HepG2 (cell line): Measurements from ENCODE around the gene MFSD11. TPM values are rescaled to one million over a fixed set of nuclear protein-coding genes. Genes with fewer than 3 reads are reported as not detected.

Source experiments
- ATAC-seq: fragments of 200-7000 bp; cut with Tn5 transposase; 3 replicates; pipeline ENCODE4 v1.9.1; 2020; ENCODE audit warnings: mild to moderate bottlenecking, moderate library complexity
- BruUV-seq: library from RNA; stranded (reverse); fragments of 400-500 nt; replicated peaks from 2 replicates; lab custom pipeline; 2021; lab: Mats Ljungman, UMichigan
- CTCF ChIA-PET: fragments of 300-600 bp; formaldehyde crosslinking; extraction: SDS; loops from one replicate; lab custom pipeline; 2021; ENCODE audit warnings: low total read pairs, inconsistent platforms, low intra/inter-chr PET ratio; lab: Yijun Ruan, JAX
- POLR2A ChIA-PET: fragments of 350-600 bp; sonication (Branson Sonifier 250); formaldehyde crosslinking; loops from one replicate; lab custom pipeline; 2020; ENCODE audit warnings: antibody characterized with exemption, inconsistent platforms; lab: Yijun Ruan, JAX
- DNase-seq: peaks from one replicate; pipeline ENCODE4 v3.0.0-alpha.2; 2015; ENCODE audit warnings: low spot score
- FAIRE-seq: peaks from 3 replicates; lab custom pipeline; 2011; peaks lifted over from hg19 to GRCh38; lab: Jason Lieb, UNC
- H2AFZ ChIP-seq: one replicate; pipeline ENCODE4 v1.6.1; 2011; ENCODE audit warnings: low read length, inconsistent platforms
- H3K27ac ChIP-seq: fragments of 300-600 bp; 3 replicates; pipeline ENCODE4 v1.8.0; 2011; ENCODE audit warnings: mixed run types, mild to moderate bottlenecking, mixed read lengths, low read length, inconsistent platforms; ENCODE audit not compliant: insufficient read depth; ENCODE audit errors: extremely low read length
- H3K27me3 ChIP-seq, 2 experiments: fragments of 200-600 bp in 1 of 2; 2 replicates in 1 of 2; 3 replicates in 1 of 2; pipeline versions ENCODE4 v1.6.0 to v1.8.0; 2011; ENCODE audit warnings: low read length in 2 of 2, mild to moderate bottlenecking in 2 of 2, moderate library complexity in 2 of 2, inconsistent platforms in 1 of 2; ENCODE audit not compliant: insufficient read depth in 2 of 2, control insufficient read depth in 1 of 2
- H3K36me3 ChIP-seq, 2 experiments: fragments of 200-600 bp in 1 of 2; replicated peaks in 1 of 2; 2 replicates in 1 of 2; 3 replicates in 1 of 2; pipeline versions ENCODE4 v1.5.1 to v1.8.0; 2011; ENCODE audit warnings: low read length in 2 of 2, inconsistent platforms in 1 of 2; ENCODE audit not compliant: insufficient read depth in 2 of 2, control insufficient read depth in 1 of 2
- H3K4me1 ChIP-seq: 2 replicates; pipeline ENCODE4 v1.5.1; 2012; ENCODE audit warnings: low read length, inconsistent platforms; ENCODE audit not compliant: insufficient read depth
- H3K4me2 ChIP-seq: 2 replicates; pipeline ENCODE4 v1.6.0; 2011; ENCODE audit warnings: low read depth, low read length, inconsistent platforms
- H3K4me3 ChIP-seq, 3 experiments: fragments of 200-600 bp in 1 of 3; sonication (generic), shearing (Covaris generic) in 1 of 3; replicated peaks in 1 of 3; 2 replicates each; pipeline ENCODE4 v1.5.1; 2011 to 2016; ENCODE audit warnings: low read length in 3 of 3, inconsistent platforms in 2 of 3, low read depth in 2 of 3, mild to moderate bottlenecking in 2 of 3, control low read depth in 1 of 3, mixed read lengths in 1 of 3; ENCODE audit not compliant: insufficient read depth in 1 of 3
- H3K79me2 ChIP-seq: one replicate; pipeline ENCODE4 v1.6.1; 2011; ENCODE audit warnings: low read length, inconsistent platforms; ENCODE audit not compliant: insufficient read depth
- H3K9ac ChIP-seq: 2 replicates; pipeline ENCODE4 v1.6.0; 2011; ENCODE audit warnings: mild to moderate bottlenecking, low read depth, low read length, inconsistent platforms; ENCODE audit not compliant: insufficient read depth
- H3K9me3 ChIP-seq: 2 replicates; pipeline ENCODE4 v1.5.1; 2012; ENCODE audit warnings: mild to moderate bottlenecking, low read length
- H4K20me1 ChIP-seq: 2 replicates; pipeline ENCODE4 v1.6.0; 2011; ENCODE audit warnings: inconsistent platforms, mild to moderate bottlenecking, low read length, moderate library complexity; ENCODE audit not compliant: insufficient read depth
- ATRX ChIP-seq: sonication (generic); formaldehyde crosslinking; IDR thresholded peaks from 2 replicates; pipeline ENCODE4 v1.4.0; 2020; ENCODE audit warnings: missing genetic modification reagents, borderline replicate concordance
- MAFK ChIP-seq, 2 experiments: IDR thresholded peaks in 1 of 2; conservative IDR thresholded peaks in 1 of 2; 2 replicates each; pipeline ENCODE4 v1.6.1; 2011; ENCODE audit warnings: improper control_type of control experiment in 2 of 2, low read length in 2 of 2
- SP2 ChIP-seq: sonication (generic); formaldehyde crosslinking; IDR thresholded peaks from 2 replicates; pipeline ENCODE4 v1.5.1; 2020; ENCODE audit warnings: mild to moderate bottlenecking, missing genetic modification reagents
- ZNF576 ChIP-seq: sonication (generic); formaldehyde crosslinking; IDR thresholded peaks from 2 replicates; pipeline ENCODE4 v1.4.0; 2020; ENCODE audit warnings: mild to moderate bottlenecking, missing genetic modification reagents
- ZNF687 ChIP-seq: sonication (generic); formaldehyde crosslinking; IDR thresholded peaks from 2 replicates; pipeline ENCODE4 v1.5.1; 2020; ENCODE audit warnings: mild to moderate bottlenecking, missing genetic modification reagents, moderate library complexity
- WGBS: methylation state at CpG from one replicate; pipeline ENCODE4 v1.1.6; 2017; ENCODE audit warnings: low lambda C conversion rate; 5-methylcytosine and 5-hydroxymethylcytosine counted together
- in situ Hi-C: cut with HindIII; loops from 2 replicates; pipeline ENCODE4 v1.10.0; 2017; ENCODE audit warnings: low pct_unique_long_range_greater_than_20kb; ENCODE audit not compliant: extremely low pct_ligation_motif_present
- intact Hi-C: fragments of 100-400 bp; cut with micrococcal nuclease; formaldehyde crosslinking; loops from one replicate; pipeline ENCODE4 v1.10.0; 2022; ENCODE audit not compliant: unreplicated experiment
- polyA plus RNA-seq, 8 experiments: library from polyadenylated mRNA; depleted of rRNA in 3 of 8; stranded (reverse) in 7 of 8; unstranded in 1 of 8; fragments of >200 nt; fragmentation: Illumina TruSeq in 4 of 8; extraction: Trizol in 4 of 8; gene quantifications; 2 replicates each; pipeline versions ENCODE4 v1.2.1 to v1.2.3, GENCODE V29; 2011 to 2016; ENCODE audit warnings: low read depth in 4 of 8, missing spikeins in 1 of 8, mixed read lengths in 1 of 8; ENCODE audit not compliant: insufficient read depth in 1 of 8
- total RNA-seq, 5 experiments: library from RNA; depleted of rRNA; stranded (reverse); fragments of >200 nt; fragmentation: Illumina TruSeq; extraction: Trizol; gene quantifications; 2 replicates each; pipeline ENCODE4 v1.2.3, GENCODE V29; 2016; ENCODE audit warnings: low read depth in 1 of 5

Gene MFSD11
- total and polyA plus RNA-seq, 2 of the 13 experiments (the other 11 are each of a cell fraction or from before 2014, with no cell fraction given), result 26.1 to 36.3 TPM

GRCh38 chr17:76720941-76721340 is 17.0 kb upstream of the MFSD11 start:
- H4K20me1 ChIP-seq, result peaks cover 3% of the 10 kb centered on the region
- no peak overlapping the region for H3K27ac ChIP-seq
- H3K36me3 ChIP-seq, result peaks cover 39 to 80% of the 10 kb centered on the region in 2 experiments
- in situ Hi-C loops (no loop called here), intact Hi-C loops (no loop called here)
- peaks cover 41% of the 10 kb centered on the region for H3K4me1 ChIP-seq
- no peak for TF ChIP-seq ATRX (CRISPR knock-in tag)
- no peak for TF ChIP-seq SP2 (CRISPR knock-in tag)
- TF ChIP-seq ZNF687, result peak; percentile 22; the same call in 1 of the 2 replicates
- TF ChIP-seq ZNF576 (CRISPR knock-in tag), result no peak
- no peak for TF ChIP-seq MAFK (conservative IDR thresholded peaks at IDR 0.05 in 1 of 2, IDR thresholded peaks at IDR 0.05 in 1 of 2; ENCODE audit: low read length in 2 of 2)
- WGBS, result 96% methylated on average over 9 of the region's 9 CpGs
- POLR2A ChIA-PET, result no interaction called here
- H2AFZ ChIP-seq, result no peak overlapping the region
- peaks cover 33% of the 10 kb centered on the region for H3K79me2 ChIP-seq
- no peak for DNase-seq
- H3K27me3 ChIP-seq, result no peaks in the 10 kb centered on the region
- no peaks in the 10 kb centered on the region for H3K9me3 ChIP-seq
- no peak for FAIRE-seq
- no peak overlapping the region for H3K9ac ChIP-seq
- no TSS peak for BruUV-seq
- H3K4me2 ChIP-seq, result no peak overlapping the region
- no peak overlapping the region for H3K4me3 ChIP-seq
- CTCF ChIA-PET, result no interaction called here
- ATAC-seq, result no peak
